Measurements from ENCODE around the gene RNF41.
A peak's percentile ranks its signal among the peaks of the same experiment; 100 is the strongest.
"Not testable (repeated sequence)": the region's sequence is repeated elsewhere in the genome, so short reads cannot be mapped to it uniquely, and the experiment has no call there.

Gene RNF41

DNA sequence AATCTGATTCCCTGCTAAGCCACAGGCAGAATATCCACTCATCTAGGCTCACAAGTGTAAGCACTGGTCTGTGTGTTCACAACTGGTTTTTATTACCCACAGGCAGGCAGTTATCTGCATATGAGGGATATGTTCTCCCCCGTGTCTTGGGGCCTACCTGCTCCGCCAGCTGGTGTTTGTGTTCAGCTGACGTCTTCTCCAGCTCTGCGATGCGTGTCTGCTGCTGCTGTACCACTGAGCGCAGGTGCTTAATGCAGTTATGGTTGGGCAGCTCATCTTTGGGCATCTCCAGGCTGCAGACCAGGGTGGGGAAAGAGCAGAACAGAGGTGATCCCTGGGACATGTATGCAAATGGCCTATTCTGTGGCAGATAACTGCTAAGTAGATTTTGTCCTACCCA lies 13.7 kb downstream of the RNF41 start:
- no peak for DNase-seq (ENCODE audit: low spot score)

DNA sequence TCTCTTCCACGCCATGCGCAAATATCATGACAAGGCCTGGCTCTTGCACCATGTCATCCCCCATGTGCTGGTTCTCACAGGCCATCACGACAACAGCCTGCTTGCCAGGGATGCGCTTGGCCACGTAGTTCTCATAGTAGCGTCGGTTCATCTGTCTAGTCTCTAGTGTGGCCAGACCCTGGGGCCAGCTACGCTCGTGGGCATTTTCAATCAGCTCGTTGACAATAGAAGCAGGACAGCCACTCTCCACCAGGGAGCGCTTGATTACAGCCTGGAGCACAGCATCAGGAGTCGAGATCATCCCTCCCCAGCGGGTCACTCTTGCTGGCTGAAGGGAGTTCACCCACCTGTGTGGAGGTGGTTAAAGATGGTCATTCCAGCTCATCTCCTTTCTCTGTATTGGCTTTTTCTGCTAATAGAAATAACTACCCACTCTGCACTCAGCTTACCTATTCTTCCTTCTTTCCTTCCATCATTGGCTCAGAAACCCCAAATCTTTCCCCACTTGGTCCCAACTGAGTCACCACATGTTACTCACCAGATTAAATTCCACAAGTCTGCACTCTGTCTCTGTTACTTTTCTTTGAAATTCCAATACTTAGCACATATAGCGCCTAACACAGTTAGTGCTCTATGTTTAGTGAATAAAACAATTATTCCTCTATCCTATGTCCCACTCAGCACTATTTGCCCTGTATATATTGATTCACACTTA lies 15.1 kb downstream of the RNF41 start:
- peak; percentile 46 for DNase-seq (ENCODE audit: low spot score)

DNA sequence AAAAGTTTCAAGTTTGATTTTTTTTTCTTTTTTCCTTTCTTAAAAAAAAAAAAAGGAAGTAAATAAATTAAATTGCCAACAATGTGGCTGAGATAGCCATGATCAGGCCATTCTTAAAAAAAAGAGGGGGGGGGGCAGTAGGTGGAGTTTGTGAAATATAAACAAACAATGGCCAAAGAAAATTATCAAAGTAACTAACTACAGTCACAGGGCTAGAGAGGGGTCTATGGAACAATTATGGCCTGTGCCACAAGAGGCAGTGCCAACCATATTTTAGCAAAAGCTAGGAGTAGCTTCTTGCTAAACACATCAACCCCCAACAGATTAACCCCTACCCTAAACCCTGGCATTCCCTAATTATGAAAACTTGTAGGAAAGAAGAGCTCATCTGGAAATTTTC lies 16.3 kb downstream of the RNF41 start:
- no peak for DNase-seq (ENCODE audit: low spot score)

DNA sequence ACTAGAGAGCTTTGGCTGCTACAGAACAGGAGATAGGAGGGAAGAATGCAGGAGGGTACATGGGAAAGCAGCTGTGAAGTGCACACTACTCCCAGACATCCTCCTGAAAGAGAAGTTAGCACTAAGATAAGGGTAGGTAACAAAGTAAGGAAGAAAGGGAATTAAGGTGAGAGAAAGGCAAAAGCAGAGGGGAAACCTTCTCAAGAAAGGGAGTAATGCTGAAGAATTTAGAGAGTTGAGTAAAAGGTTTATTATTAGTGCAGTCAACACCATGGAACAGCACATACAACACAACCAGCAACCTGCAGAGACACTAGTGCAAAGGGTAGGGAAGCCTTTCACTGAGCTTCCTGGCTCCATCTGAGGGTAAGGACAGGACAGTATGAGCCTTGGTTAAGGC lies 17.4 kb downstream of the RNF41 start:
- DNase-seq (ENCODE audit: low spot score): no peak

DNA sequence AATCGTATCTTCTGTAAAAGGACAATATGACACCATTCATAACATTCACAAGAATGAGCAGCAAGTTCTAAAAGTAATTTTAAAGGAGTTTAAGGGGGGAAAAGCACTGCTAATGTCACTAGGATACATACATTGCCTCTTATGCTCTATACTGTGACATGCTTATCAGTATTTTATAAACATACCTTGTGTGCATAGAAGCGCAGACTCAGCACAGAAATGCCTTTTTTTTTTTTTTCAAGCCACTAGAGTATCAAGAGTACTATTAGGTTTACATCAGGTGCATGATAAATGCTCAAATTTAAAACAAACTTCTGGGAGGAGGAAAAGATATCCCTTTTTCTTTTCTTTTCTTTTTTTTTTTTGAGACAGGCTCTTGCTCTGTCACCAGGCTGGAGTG lies 18.9 kb downstream of the RNF41 start:
- no peak for DNase-seq (ENCODE audit: low spot score)

DNA sequence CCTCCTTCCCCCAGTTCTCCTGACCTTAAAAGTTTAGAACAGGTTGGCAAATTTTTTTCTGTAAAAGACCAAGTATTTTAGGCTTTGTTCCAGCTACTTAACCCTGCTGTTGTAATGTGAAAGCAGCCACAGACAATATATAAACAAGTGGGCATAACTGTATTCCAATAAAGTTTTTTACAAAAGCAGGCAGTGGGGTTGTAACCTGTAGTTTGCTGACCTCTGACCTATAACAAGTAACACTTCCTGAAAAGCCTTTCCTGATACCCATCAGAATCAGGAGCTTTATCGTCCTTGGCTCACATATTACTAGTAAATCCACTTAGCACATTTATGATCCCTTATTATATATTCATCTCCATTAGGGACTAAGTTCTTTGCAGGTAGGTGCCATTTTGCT lies 19.4 kb downstream of the RNF41 start:
- DNase-seq (ENCODE audit: low spot score): no peak

DNA sequence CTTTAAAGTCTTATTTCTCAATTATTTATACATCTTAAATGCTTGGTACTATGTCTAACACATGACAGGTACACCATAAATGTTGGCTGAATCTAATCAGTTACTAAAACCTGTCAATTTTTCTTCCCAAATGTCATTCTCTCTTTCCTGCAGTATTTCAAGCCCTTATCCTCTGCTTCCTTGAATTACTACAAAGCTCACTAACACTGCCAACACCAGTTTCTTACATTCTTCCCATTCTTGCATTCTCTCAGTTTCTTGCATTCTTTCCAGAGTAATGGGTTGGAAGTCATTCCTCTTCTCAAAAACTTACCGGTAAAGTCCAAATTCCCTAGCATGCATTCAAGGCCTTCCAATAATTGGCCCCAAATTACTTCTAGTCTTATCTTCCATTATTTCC lies 22.9 kb downstream of the RNF41 start:
- no peak for DNase-seq (ENCODE audit: low spot score)

DNA sequence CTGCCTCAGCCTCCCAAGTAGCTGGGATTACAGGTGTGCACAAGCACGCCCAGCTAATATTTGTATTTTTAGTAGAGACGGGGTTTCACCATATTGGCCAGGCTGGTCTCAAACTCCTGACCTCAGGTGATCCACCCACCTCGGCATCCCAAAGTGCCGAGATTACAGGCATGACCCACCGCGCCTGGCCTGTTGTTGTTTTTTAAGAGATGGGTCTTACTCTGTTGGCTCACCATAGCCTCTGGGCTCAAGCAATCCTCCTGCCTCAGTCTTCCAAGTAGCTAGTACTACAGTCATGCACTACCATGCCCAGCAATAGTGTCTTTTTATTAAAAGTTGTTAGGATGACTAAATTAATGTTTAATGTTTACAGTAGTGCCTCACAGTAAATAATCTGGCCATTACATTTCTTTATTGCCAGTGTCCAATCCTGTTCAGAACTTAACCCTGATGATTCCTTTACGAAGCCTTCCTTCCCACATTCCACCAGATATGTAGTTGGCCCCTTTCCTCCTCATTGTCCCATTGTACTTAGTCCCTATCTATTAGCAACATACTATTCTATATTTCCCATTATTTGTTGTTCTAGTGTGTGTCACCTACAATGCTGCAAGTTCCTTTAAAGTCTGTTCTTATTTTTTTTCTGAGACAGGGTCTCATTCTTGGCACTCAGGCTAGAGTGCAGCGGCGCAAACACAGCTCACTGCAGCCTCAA lies 23.6 kb downstream of the RNF41 start:
- DNase-seq (ENCODE audit: low spot score): no peak

DNA sequence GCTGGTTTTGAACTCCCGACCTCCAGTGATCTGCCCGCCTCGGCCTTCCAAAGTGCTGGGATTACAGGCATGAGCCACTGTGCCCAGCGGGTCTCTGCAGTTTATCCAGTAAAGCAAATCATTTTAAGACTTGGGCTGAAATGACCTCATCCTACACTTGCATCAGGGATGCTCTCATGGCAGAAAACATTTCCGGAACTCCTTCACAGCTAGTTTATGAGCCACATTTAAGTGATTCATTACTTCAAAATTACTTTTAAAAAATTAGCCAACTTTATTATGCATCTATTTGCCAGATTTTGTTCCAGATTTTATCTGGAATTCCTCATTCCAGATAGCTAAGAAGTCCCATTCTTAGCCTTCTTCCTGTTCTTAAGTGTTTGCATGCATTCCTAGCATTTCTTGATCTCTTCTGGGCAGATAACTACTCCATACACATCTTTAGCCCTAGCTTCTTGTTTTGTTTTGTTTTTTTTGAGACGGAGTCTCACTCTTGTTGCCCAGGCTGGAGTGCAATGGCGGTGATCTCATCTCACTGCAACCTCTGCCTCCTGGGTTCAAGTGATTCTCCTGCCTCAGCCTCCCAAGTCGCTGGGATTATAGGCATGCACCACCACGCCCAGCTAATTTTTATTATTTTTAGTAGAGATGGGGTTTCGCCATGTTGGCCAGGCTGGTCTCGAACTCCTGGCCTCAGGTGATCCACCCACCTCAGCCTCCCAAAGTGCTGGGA lies 24.7 kb downstream of the RNF41 start:
- DNase-seq (ENCODE audit: low spot score): not testable (repeated sequence)

DNA sequence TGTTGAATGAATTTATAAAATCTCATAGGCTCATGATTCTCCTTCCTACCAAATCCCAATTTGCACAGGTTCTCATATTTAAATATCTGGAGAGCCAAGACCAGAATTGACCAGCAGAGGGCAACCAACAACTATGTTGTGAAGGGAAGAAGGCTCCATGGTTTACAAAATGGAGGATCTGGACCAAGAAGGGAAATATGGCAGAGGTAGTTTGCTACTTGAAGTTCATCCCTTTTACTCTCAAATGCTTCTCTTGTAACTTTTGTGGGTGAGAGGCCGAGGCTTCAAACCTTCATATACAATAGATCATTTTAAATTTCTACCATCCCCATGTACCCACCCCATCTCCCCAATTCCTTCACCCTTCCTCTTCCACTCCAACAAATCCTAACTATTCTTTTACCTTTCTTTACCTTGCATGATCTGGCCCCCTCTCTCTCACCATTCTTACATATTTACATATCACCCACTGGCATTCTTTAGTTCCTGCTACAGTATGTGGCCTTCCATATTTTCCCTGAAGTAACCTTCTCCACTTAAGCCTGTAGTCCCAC lies 28.6 kb downstream of the RNF41 start:
- peak; percentile 86 for DNase-seq (ENCODE audit: low spot score)

DNA sequence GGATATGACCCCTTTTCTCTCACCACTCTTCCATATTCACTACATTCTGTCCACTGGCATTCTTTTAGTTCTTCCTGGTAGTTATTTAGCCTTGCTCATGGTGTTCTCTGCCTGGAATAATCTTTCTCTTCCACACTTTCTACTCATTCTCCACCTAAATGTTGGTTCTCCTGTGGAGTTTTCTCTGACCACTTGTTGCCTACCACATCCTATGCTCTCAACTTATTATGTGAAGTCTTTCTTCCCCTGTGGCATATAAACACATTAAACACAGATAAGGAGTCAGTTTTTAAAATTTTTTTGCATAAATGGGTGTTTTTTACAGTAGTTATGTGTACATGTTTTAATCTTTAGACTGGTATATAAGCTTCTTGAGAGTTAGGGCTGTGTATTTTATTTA lies 29.1 kb downstream of the RNF41 start:
- no peak for DNase-seq (ENCODE audit: low spot score)

DNA sequence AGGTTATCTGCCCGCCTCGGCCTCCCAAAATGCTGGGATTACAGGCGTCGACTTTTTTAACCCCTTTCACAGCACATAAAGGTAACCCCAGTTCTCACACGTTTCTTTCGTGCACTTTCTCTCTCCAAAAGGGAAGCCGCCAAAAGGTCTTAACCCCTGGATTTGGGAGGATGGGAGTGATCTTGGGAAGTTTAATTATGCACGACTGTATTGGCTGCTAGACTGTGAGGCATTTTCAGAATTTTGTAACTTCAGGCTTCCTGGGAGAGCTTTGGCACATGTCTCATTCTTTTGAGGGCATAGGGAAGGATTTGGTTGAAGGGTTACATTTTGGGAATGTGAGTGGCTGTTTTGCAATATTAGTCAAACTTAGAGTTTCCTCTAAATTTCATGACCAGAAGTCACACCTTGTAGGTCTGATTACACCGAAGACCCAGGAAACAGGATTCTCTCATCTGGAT lies 31.0 kb downstream of the RNF41 start:
- DNase-seq (ENCODE audit: low spot score): no peak

DNA sequence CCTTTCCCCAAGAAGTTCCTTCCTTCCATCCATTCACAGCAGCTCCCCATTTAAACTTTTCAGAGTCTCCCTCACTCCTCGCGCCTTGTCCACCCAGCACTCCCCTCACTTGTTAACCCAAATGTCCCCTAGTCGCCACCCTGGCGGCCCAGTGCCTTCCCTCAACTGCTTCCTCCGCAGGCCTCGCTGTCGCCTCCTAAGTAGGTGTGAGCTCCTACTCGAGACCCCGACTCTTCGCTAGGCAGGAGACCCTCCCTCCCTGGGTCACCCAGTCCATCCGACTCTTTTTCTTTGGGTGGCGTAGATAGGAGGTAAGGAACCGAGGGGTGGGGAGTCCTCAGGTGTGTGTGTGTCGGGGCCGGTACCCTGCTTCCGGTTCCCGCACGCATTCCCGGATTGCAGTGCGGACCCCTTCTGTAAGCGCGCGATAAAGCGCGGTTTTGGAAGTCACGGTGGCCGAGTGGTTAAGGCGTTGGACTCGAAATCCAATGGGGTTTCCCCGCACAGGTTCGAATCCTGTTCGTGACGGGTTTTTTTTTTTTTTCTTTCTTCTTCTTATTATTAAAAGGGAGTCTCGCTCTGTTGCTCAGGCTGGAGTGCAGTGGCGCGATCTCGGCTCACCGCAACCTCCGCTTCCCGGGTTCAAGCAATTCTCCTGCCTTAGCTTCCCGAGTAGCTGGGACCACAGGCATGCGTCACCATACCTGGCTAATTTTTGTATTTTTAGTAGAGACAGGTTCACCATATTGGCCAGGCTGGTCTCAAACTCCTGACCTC lies 31.6 kb downstream of the RNF41 start:
- DNase-seq (ENCODE audit: low spot score): peak; percentile 86

DNA sequence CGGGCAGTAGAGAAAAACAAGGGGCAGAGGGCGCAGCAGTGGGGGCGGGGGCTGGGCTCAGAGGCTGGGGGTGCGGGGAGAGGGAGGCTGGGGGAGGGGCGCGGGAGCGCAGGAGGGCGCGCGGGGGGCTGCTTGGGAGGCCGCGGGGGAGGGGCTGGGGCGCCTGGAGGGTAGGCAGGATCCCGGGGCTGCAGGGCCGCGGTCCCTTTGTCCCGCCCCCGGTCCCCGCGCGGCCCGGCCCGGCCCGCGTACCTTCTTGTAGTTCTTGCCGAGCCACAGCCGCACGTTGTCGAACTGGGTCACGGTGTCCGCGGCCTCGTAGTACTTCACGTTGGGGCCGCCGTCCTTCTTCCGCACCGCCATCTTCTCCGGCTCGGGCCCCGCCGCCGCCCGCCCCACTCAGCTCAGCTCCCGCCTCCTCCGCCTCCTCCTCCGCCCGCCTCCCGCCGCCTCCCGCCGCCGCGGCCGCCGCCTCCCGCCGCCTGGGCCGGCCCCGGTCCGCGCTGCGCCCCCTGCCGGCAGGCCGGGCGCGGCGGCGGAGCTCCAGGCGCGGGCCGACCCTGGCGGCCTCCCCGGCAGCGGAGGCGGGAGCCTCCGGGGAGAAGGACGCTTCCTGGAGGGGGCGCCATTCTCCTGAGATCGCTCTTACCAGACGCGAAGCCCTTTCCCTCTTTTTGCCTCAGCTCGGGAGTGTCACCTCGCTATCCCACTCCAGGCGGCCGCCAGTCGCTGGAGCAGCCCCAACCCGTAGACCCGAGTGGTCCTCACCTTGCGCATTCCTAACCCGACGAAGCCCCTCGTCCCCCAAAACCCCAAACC lies 32.4 kb downstream of the RNF41 start, which contains the start of gene SMARCC2:
Gene SMARCC2, minus strand, starts transcription at position 385 of the 819 bp plus-strand sequence. Its CDS starts 22 bp downstream, at position 363.
- peak; percentile 94 for DNase-seq (ENCODE audit: low spot score)

DNA sequence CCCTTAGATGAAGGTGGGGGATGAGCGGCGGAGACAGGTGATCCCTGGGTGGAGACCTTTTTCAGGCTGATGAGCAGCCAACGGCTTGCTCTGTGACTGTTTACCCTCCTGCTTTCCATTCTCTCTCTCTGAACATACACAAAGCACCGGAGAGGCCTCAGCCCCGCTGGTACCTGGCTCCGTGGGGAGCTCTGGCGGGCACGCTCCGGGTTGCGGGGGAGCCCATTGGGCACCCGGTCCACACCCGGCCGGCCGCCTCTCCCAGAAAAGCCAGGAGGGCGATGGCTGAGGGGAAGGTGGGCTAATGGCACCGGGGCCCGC lies 33.0 kb downstream of the RNF41 start:
- DNase-seq (ENCODE audit: low spot score): no peak

DNA sequence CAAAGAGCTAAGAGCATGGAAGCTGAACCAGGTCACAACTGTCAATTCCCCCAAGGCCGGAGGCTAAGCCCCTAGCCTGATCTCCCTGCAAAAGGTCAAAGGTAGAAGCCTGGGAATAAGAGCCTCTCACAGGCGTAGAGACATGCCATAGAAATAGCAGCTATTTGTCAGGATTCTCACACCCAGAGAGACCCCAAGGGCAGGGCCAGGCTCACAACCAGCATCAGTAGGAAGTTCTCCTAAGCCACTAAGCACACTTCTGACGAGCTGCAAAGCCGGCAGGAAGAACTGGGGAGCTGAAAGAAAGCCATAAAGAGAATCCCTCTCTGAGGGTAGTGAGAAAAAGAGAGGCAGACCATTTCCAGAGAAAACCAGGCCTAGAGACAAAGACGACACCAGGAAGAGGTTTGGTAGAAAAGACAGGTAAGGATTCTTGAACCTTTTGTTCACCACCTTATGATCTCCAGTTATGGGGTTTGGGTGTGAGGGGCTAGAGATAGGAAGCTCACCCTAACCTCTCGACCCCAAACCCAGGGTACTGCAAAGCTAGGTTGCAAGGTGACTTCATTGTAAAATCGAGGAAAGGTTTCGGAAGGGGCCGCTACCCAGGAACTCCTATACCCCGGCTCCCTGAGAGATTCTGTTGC lies 33.5 kb downstream of the RNF41 start:
- no peak for DNase-seq (ENCODE audit: low spot score)

DNA sequence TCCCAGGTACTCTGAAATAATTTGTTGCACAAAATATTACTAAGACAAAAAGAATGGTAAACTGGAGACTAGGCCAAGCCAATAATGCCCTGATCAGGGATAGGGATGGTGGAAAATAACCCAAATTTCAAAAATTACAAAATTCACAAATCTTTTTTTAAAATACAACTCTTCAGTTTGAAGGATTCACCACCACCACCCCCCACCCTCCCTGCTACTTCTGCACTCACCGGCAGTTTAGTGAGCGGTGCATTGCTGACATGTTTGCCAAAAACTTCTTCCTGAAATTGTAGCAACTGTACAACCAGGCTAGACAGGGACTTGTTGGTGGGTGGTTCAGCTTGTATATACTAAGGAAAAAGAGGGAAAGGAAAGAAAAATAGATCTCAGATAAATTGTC lies 34.8 kb downstream of the RNF41 start:
- DNase-seq (ENCODE audit: low spot score): no peak

DNA sequence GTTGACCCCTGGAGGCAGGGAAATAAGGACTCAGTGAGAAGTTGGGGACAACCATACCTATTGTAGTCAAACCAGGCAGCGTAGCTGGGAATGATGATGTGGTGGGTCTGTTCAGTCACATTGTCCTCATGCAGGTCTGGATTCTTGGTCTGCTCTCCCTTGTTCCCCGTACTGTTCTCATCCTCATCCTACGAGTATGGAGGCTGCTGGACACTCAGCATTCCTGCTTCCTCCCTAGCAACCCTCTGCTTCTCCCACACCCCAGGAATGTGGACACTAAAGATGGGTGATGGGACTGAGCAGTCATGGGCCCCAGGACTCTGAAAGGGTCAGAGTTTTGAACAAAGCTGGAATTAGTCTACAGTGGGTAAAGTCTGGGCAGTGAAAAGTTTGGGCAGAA lies 43.4 kb downstream of the RNF41 start:
- no peak for DNase-seq (ENCODE audit: low spot score)

DNA sequence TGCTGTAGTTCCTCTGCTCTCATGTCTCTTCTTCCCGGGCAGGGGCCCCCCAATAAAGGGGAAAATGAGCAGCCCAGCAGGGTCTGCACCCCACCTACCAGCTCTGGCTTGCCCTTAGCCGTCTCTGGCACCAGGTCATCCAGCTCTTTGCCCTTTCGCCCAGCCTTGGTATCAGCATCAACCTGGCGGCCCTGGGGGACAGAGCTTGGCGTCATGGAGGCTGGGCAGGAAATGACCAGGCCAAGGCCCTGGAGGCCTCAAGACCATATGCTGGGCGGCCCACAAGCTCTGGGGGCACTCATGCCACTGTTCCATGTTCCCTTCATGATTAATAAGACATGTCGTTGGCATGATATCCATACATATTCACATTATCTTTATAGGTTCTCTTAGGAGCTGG lies 48.9 kb downstream of the RNF41 start:
- no peak for DNase-seq (ENCODE audit: low spot score)

DNA sequence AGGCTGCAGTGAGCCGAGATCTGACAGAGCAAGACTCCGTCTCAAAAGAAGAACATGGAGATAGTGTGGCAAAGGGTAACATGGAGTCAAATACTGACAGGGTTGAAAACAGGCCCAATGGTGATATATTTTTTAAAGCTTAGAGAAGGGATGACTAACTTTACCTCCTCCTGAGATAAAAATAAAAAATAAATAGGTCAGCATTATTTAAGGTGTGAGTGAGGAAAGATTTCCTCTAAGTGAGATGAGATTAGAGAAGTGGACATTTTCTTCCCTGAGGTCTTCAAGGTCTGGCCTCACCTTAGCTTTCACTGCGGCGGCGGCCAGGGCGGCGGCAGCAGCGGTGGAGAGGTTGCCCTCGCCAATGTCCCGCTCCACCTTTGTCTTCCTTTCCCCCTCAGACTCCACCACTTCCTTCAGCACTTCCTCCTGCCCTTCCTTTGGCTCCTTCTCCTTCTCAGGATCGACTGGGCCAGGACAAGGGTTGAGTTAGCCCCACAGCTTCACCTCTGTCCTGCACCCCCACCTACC lies 52.4 kb downstream of the RNF41 start:
- no peak for DNase-seq (ENCODE audit: low spot score)
